NK-92 (cell line): Measurements from ENCODE around the gene ATF7.

Experiments used
- DNase-seq: peaks from one replicate; lab custom pipeline; 2025; ENCODE audit not compliant: unreplicated experiment; lab: John Stamatoyannopoulos, UW

Gene ATF7

GRCh38 chr12:53463802-53464560 is 162.2 kb downstream of the ATF7 start:
- no peak for DNase-seq

- no peak for DNase-seq
Observed at GRCh38 chr12:53462935-53463334, 163.2 kb downstream of the ATF7 start.

- DNase-seq, result no peak
Observed at GRCh38 chr12:53461591-53461990, 164.6 kb downstream of the ATF7 start.

GRCh38 chr12:53461059-53461458 is 165.1 kb downstream of the ATF7 start:
- DNase-seq, result no peak

- no peak for DNase-seq
Observed at GRCh38 chr12:53459097-53459496, 167.1 kb downstream of the ATF7 start.
